Stimulated activated memory B cell treated with anti-CD40 and anti-IgM and Interleukin-4, amounts not matched to agents 10 μg/mL and 1 μg/mL and 100 μg/mL, for 72 hours (primary cell): Measurements from ENCODE around the gene APOBEC3H.
A peak's percentile ranks its signal among the peaks of the same experiment; 100 is the strongest.

Source experiments
- ATAC-seq: fragments of 150-1000 bp; cut with Tn5 transposase; 2 replicates; pipeline ENCODE4 v1.10.0; 2021
- H3K27ac Mint-ChIP-seq: one replicate; pipeline ENCODE4 v1.8.0; 2022; ENCODE audit warnings: mild to moderate bottlenecking, mixed read lengths
- H3K27me3 Mint-ChIP-seq: one replicate; pipeline ENCODE4 v1.8.0; 2022; ENCODE audit warnings: mixed read lengths
- H3K36me3 Mint-ChIP-seq: one replicate; pipeline ENCODE4 v1.8.0; 2022; ENCODE audit warnings: mixed read lengths
- H3K4me1 Mint-ChIP-seq: one replicate; pipeline ENCODE4 v1.8.0; 2022; ENCODE audit warnings: mixed read lengths
- H3K4me3 Mint-ChIP-seq: one replicate; pipeline ENCODE4 v1.8.0; 2022; ENCODE audit warnings: mild to moderate bottlenecking, moderate library complexity, mixed read lengths
- H3K9me3 Mint-ChIP-seq: one replicate; pipeline ENCODE4 v1.8.0; 2022; ENCODE audit warnings: mixed read lengths

Gene APOBEC3H

DNA sequence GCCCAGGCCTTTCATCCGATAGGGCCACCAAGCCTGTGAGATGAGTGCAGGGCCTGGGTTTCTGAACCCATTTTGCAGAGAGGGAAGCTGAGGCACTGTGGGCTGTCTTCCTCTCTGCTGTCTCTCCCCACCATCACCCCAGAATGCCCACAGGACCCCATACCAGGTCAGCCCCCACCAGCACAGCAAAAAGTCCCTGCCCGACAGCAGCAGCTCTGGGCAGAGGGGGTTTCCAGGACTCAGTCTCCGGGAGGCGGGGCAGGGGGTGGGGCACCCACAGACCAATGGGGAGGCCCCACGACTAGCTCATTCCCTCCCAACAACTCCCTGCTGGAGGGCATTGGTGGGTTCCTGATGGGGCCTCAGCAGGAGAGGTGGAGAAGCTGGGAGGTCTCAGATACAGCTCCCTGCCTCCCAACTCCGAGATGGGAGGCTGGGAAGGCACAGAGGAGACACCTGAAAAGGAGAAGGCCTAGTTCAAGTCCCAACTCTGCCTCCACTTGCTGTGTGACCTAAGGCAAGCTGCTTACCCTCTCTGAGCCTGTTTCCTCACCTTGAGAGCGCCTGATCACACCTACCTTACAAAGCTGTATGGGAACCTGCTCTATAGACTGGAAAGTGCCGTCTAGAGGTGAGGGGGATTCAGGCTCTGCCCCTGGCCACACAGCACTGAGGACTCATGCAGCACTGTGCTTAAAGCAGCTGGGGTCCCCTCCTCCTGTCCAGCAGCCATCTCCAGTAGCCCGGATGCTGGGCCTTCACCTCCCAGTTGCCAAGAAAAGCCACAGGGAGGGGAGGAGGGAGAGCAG is 51.9 kb downstream of the APOBEC3H start:
- peak; percentile 24 for ATAC-seq
- H3K9me3 Mint-ChIP-seq, result no peaks in the 10 kb centered on the region
- H3K27ac Mint-ChIP-seq, result peak overlapping the region; percentile 82
- peaks cover 9% of the 10 kb centered on the region for H3K27me3 Mint-ChIP-seq
- peaks cover 76% of the 10 kb centered on the region for H3K4me1 Mint-ChIP-seq
- H3K4me3 Mint-ChIP-seq, result peak overlapping the region; percentile 39
- peaks cover 9% of the 10 kb centered on the region for H3K36me3 Mint-ChIP-seq

DNA sequence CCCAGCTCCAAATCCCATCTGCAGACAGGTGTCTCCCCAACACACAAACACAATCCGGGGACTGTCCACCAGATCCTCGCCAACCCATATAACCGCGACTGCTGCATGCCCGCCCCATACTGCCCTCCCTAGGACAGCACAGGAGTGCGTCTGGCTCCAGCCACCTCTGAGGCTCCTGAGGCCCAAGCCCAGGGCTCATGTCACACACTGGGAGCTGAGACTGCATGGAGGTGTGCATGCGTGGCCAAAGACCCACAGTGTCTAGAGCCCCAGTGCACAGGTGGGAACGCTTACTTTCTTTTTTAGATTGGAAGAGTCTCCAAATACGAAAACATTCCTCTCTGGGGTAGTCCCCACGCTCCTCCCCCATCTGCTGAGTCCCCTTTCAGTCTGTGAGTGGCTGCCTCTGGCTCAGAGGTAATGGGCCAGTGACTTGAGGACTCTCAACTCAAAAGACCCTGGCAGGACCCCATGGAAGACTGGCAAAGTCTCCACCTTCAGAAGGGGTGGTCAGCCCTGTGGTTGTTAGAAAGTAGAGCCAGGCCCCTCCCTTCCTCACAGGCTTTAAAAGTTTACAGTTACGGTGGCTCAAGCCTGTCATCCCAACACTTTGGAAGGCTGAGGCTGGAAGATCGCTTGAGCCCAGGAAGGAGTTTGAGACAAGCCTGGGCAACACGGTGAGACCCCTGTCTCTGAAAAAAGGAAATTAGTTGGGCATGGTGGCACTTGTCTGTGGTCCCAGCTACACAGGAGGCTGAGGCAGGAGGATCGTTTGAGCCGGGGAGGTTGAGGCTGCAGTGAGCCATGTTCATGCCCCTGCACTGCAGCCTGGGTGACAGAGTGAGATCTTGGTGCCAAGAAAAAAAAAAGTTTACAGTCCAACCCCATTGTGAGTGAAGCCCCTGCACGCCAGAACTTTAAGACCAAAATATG is 53.1 kb downstream of the APOBEC3H start:
- Mint-ChIP-seq H3K36me3 (peaks cover 9% of the 10 kb centered on the region), H3K27me3 (peaks cover 16% of the 10 kb centered on the region), H3K27ac (peak overlapping the region; percentile 82), H3K4me1 (peaks cover 67% of the 10 kb centered on the region), H3K9me3 (no peaks in the 10 kb centered on the region), H3K4me3 (peak overlapping the region; percentile 79)
- ATAC-seq, result no peak

DNA sequence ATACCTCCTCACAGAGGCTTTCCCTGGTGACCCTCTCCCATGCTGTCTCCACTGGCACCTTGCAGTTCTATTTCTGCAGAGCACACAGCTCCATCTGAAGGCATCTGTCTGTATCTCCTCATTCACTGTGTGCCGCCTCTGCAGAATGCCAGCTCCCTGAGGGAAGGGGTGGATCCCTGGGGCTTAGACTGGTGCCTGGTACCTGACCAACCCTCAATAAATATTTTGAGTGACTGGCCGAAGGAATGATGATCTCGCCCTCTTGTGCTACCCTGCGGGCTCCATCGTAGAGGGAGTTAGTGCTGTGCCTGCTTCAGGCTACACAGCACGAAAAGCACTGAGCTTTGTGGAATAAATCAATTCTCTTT is 53.8 kb downstream of the APOBEC3H start:
- H3K27me3 Mint-ChIP-seq, result peaks cover 16% of the 10 kb centered on the region
- H3K4me1 Mint-ChIP-seq, result peaks cover 65% of the 10 kb centered on the region
- H3K4me3 Mint-ChIP-seq, result peak overlapping the region; percentile 79

GRCh38 chr22:39151329-39151975 is 54.4 kb downstream of the APOBEC3H start:
- Mint-ChIP-seq H3K27ac (peak overlapping the region; percentile 82), H3K27me3 (peaks cover 16% of the 10 kb centered on the region), H3K36me3 (peaks cover 9% of the 10 kb centered on the region), H3K9me3 (no peaks in the 10 kb centered on the region), H3K4me3 (peak overlapping the region; percentile 79), H3K4me1 (peaks cover 58% of the 10 kb centered on the region)
- ATAC-seq, result no peak

More for the DNA sequence above, 53.8 kb downstream of the APOBEC3H start:
- Mint-ChIP-seq H3K27ac (peak overlapping the region; percentile 82), H3K9me3 (no peaks in the 10 kb centered on the region), H3K36me3 (peaks cover 9% of the 10 kb centered on the region)
- ATAC-seq, result no peak

DNA sequence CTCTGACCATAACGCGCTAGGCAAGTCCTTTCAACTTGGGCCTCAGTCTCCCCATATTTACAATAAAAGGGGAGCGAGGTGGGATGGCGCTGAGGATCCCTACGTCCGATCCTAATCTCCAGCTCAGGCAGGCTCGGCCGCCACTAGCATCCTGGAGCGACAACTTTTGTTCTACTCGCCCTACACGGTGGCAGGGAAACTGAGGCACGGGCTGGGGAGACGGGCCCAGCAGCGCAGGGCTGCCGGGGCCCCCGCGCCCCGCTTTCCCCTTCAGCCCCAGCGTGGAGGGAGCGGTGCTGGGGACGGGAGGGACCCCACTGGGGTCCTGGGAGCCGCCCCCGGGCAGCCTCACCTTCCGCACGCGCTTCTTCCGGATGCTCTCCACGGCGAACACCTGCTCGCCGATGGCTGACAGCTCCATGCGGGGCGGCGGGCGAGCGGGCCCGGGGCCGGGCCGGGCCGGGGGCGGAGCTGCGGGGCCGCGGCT is 55.0 kb downstream of the APOBEC3H start:
- no peaks in the 10 kb centered on the region for H3K9me3 Mint-ChIP-seq
- peak overlapping the region; percentile 79 for H3K4me3 Mint-ChIP-seq
- H3K27ac Mint-ChIP-seq, result peak overlapping the region; percentile 82
- peaks cover 9% of the 10 kb centered on the region for H3K36me3 Mint-ChIP-seq
- H3K4me1 Mint-ChIP-seq, result peaks cover 52% of the 10 kb centered on the region
- peaks cover 16% of the 10 kb centered on the region for H3K27me3 Mint-ChIP-seq
- no peak for ATAC-seq

GRCh38 chr22:39152511-39153219 is 55.6 kb downstream of the APOBEC3H start, which contains the start of gene CBX7:
Gene CBX7, minus strand, starts transcription at chr22:39152680. Its CDS starts 236 bp downstream, at chr22:39152444.
- Mint-ChIP-seq H3K9me3 (no peaks in the 10 kb centered on the region), H3K36me3 (peaks cover 9% of the 10 kb centered on the region), H3K4me1 (peaks cover 49% of the 10 kb centered on the region), H3K27ac (peak within 1 kb of the TSS; percentile 82), H3K27me3 (peaks cover 16% of the 10 kb centered on the region), H3K4me3 (peak within 1 kb of the TSS; percentile 83)
- peak; percentile 92 for ATAC-seq

GRCh38 chr22:39153220-39153717 is 56.2 kb downstream of the APOBEC3H start:
- peak; percentile 1 for ATAC-seq
- peaks cover 43% of the 10 kb centered on the region for H3K4me1 Mint-ChIP-seq
- peaks cover 9% of the 10 kb centered on the region for H3K36me3 Mint-ChIP-seq
- peak overlapping the region; percentile 79 for H3K27ac Mint-ChIP-seq
- peak overlapping the region; percentile 83 for H3K4me3 Mint-ChIP-seq
- no peaks in the 10 kb centered on the region for H3K9me3 Mint-ChIP-seq
- H3K27me3 Mint-ChIP-seq, result peaks cover 16% of the 10 kb centered on the region
